B cell (primary cell): ENCODE results near the gene NPIPA3. TPM values are rescaled to one million over a fixed set of nuclear protein-coding genes. Genes with fewer than 3 reads are reported as not detected.

Experiments
- ATAC-seq: fragments of 200-7000 bp; cut with Tn5 transposase; one replicate; pipeline ENCODE4 v1.10.0; 2021; ENCODE audit warnings: low read depth, mild to moderate bottlenecking, moderate number of reproducible peaks, moderate library complexity
- CTCF ChIA-PET: fragments of 350-600 bp; sonication (Branson Sonifier 250); formaldehyde crosslinking; loops from one replicate; lab custom pipeline; 2021; ENCODE audit warnings: antibody characterized with exemption, inconsistent platforms; lab: Charles Lee
- POLR2A ChIA-PET: fragments of 350-600 bp; sonication (Branson Sonifier 250); formaldehyde crosslinking; loops from one replicate; lab custom pipeline; 2021; ENCODE audit warnings: antibody characterized with exemption; lab: Charles Lee
- DNase-seq: peaks from one replicate; pipeline ENCODE4 v3.0.0; 2013
- H2AFZ ChIP-seq: 2 replicates; pipeline ENCODE4 v1.6.1; 2012; ENCODE audit warnings: mild to moderate bottlenecking, low read depth, low read length; ENCODE audit not compliant: insufficient read depth, poor library complexity, severe bottlenecking
- H3K27ac ChIP-seq, 2 donors: 1 replicate in 1 of 2; 2 replicates in 1 of 2; pipeline ENCODE4 v1.5.1; 2012 to 2013; ENCODE audit warnings: low read length in 2 of 2, mild to moderate bottlenecking in 2 of 2, moderate library complexity in 1 of 2
- H3K27me3 ChIP-seq, 4 experiments: fragments of 200-600 bp in 1 of 4; sonication (generic) in 1 of 4; replicated peaks in 1 of 4; 1 replicate in 2 of 4; 2 replicates in 2 of 4; pipeline versions ENCODE4 v1.6.1 to v1.7.0; 2013 to 2016; ENCODE audit warnings: low read length in 3 of 4, mild to moderate bottlenecking in 2 of 4, mixed read lengths in 1 of 4, moderate library complexity in 1 of 4; ENCODE audit not compliant: insufficient read depth in 4 of 4, control insufficient read depth in 3 of 4; ENCODE audit errors: control extremely low read depth in 1 of 4
- H3K36me3 ChIP-seq, 2 experiments: replicated peaks in 1 of 2; 1 replicate in 1 of 2; 2 replicates in 1 of 2; pipeline versions ENCODE4 v1.6.1 to v1.7.1; 2013; ENCODE audit warnings: low read length in 1 of 2; ENCODE audit not compliant: insufficient read depth in 2 of 2, control insufficient read depth in 1 of 2; ENCODE audit errors: control extremely low read depth in 1 of 2, extremely low read depth in 1 of 2
- H3K4me1 ChIP-seq, 2 donors: fragments of 200-600 bp in 1 of 2; sonication (generic) in 1 of 2; 1 replicate in 1 of 2; 2 replicates in 1 of 2; pipeline versions ENCODE4 v1.5.1 to v1.6.1; 2013 to 2017; ENCODE audit warnings: low read length in 2 of 2; ENCODE audit not compliant: control insufficient read depth in 2 of 2, insufficient read depth in 2 of 2
- H3K4me2 ChIP-seq: replicated peaks from 2 replicates; pipeline ENCODE3; 2012; ENCODE audit warnings: mild to moderate bottlenecking, low read depth, low read length; ENCODE audit not compliant: poor library complexity, severe bottlenecking
- H3K4me3 ChIP-seq, 5 experiments: fragments of 200-600 bp in 1 of 5; sonication (generic) in 1 of 5; 1 replicate in 3 of 5; 2 replicates in 2 of 5; pipeline versions ENCODE4 v1.5.1 to v1.7.0; 2011 to 2016; ENCODE audit warnings: low read length in 4 of 5, mild to moderate bottlenecking in 4 of 5, low read depth in 2 of 5, control low read depth in 1 of 5, moderate library complexity in 1 of 5; ENCODE audit not compliant: insufficient read depth in 1 of 5; ENCODE audit errors: control extremely low read depth in 1 of 5, extremely low read depth in 1 of 5
- H3K79me2 ChIP-seq: fragments of 200-600 bp; sonication (generic); one replicate; pipeline ENCODE4 v1.6.0; 2016; ENCODE audit warnings: low read length; ENCODE audit not compliant: control insufficient read depth, insufficient read depth
- H3K9ac ChIP-seq: fragments of 200-600 bp; sonication (generic); 2 replicates; pipeline ENCODE4 v1.6.1; 2017; ENCODE audit warnings: mild to moderate bottlenecking, low read length, moderate library complexity
- H3K9me3 ChIP-seq, 3 donors: one replicate each; pipeline versions ENCODE4 v1.6.1 to v1.7.1; 2013; ENCODE audit warnings: low read length in 2 of 3; ENCODE audit not compliant: control insufficient read depth in 2 of 3, insufficient read depth in 1 of 3; ENCODE audit errors: control extremely low read depth in 1 of 3
- H4K20me1 ChIP-seq: 2 replicates; pipeline ENCODE4 v1.6.0; 2012; ENCODE audit warnings: mild to moderate bottlenecking, low read length; ENCODE audit not compliant: insufficient read depth, control insufficient read depth, poor library complexity, severe bottlenecking
- H3K27ac Mint-ChIP-seq: one replicate; pipeline ENCODE4 v1.8.0; 2021; ENCODE audit warnings: mixed read lengths
- H3K27me3 Mint-ChIP-seq: one replicate; pipeline ENCODE4 v1.8.0; 2021; ENCODE audit warnings: mixed read lengths
- H3K4me1 Mint-ChIP-seq: one replicate; pipeline ENCODE4 v1.8.0; 2021; ENCODE audit warnings: mixed read lengths
- H3K4me3 Mint-ChIP-seq: one replicate; pipeline ENCODE4 v1.8.0; 2021; ENCODE audit warnings: mixed read lengths
- H3K9me3 Mint-ChIP-seq: one replicate; pipeline ENCODE4 v1.8.0; 2022; ENCODE audit warnings: mixed read lengths; ENCODE audit not compliant: insufficient read depth
- EZH2 ChIP-seq: IDR thresholded peaks from 2 replicates; pipeline ENCODE4 v1.6.1; 2012; ENCODE audit warnings: borderline replicate concordance, low read depth, mild to moderate bottlenecking, moderate library complexity, low read length; ENCODE audit not compliant: insufficient read depth, poor library complexity, severe bottlenecking
- WGBS: methylation state at CpG from one replicate; pipeline ENCODE4 v1.1.5; 2013; ENCODE audit warnings: missing lambda C conversion rate; ENCODE audit not compliant: insufficient coverage; 5-methylcytosine and 5-hydroxymethylcytosine counted together
- intact Hi-C: fragments of 100-400 bp; cut with micrococcal nuclease; formaldehyde crosslinking; loops from one replicate; pipeline ENCODE4 v1.10.0; 2022
- polyA plus RNA-seq: library from polyadenylated mRNA; depleted of rRNA; stranded (reverse); fragments of >200 nt; gene quantifications from 2 replicates; pipeline ENCODE4 v1.2.3, GENCODE V29; 2012
- total RNA-seq, 2 donors: library from RNA; stranded (reverse); fragments of 120-200 nt in 1 of 2; gene quantifications; 1 replicate in 1 of 2; 2 replicates in 1 of 2; pipeline versions ENCODE4 v1.2.3 to v1.2.4, GENCODE V29; 2013 to 2022
- TF ChIP-seq, protein P1 (sequence below): fragments of 200-600 bp; IDR thresholded peaks from one replicate; pipeline ENCODE4 v1.8.0; 2022; ENCODE audit warnings: antibody characterized with exemption, mild to moderate bottlenecking

NPIPA3 gene
- total and polyA plus RNA-seq, 2 donors (not counting 1 experiment from before 2014, with no cell fraction given), result 1.4 to 3.7 TPM

DNA sequence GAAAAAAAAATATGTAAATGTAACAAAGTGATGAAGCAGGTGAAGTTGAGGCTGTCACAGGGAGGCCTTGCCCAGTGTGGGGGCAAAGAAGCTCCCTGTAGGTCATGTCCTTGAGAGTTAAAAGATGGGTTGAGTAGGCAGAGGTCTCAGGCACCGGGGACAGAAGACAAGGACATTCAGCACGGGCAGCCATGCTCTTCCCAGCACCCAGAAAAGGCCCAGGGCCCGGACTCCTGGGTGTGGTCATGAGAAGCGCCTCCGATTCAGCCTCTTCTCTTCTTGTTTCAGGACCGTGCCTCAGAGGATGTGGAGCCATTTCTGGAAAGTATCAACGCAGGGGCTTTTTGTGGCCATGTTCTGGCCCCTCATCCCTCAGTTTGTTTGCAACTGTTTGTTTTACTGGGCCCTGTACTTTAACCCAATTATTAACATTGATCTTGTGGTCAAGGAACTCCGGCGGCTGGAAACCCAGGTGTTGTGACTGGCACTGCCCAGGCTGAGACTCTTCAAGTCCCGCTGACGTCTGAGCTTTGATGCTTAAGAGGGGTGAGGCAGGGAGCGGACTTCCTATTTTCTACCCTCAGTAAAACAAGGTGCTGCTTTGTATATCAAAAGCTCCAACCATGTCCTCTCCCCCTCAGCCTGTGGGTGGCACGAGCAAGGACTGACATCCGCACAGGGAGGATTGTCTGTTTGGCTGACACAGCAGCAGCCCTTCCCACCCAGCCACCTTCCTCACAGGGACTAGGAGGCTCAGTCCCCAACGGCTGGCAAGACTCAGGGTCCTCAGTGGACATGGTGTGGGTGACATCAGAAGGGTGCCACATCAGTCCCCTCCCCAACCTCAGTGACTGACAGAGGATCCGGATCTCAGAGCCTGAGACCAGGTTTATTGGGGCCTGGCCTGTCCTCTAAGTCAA is 35.6 kb upstream of the NPIPA3 start:
- no peaks in the 10 kb centered on the region for H3K27me3 ChIP-seq
- H2AFZ ChIP-seq, result no peak overlapping the region
- H3K4me3 Mint-ChIP-seq, result no peak overlapping the region
- CTCF ChIA-PET, result no interaction called here
- POLR2A ChIA-PET, result no interaction called here
- DNase-seq (no peak), ATAC-seq (no peak)
- no peaks in the 10 kb centered on the region for H3K79me2 ChIP-seq
- no peak overlapping the region for H3K27ac Mint-ChIP-seq
- H3K9me3 Mint-ChIP-seq, result no peaks in the 10 kb centered on the region
- peaks cover 17 to 54% of the 10 kb centered on the region in 2 experiments for H3K36me3 ChIP-seq
- H3K9ac ChIP-seq, result no peak overlapping the region
- H3K9me3 ChIP-seq, result no peaks in the 10 kb centered on the region
- WGBS, result 97% methylated on average over 9 of the region's 16 CpGs
- TF ChIP-seq EZH2, result no peak
- TF ChIP-seq, protein P1, sequence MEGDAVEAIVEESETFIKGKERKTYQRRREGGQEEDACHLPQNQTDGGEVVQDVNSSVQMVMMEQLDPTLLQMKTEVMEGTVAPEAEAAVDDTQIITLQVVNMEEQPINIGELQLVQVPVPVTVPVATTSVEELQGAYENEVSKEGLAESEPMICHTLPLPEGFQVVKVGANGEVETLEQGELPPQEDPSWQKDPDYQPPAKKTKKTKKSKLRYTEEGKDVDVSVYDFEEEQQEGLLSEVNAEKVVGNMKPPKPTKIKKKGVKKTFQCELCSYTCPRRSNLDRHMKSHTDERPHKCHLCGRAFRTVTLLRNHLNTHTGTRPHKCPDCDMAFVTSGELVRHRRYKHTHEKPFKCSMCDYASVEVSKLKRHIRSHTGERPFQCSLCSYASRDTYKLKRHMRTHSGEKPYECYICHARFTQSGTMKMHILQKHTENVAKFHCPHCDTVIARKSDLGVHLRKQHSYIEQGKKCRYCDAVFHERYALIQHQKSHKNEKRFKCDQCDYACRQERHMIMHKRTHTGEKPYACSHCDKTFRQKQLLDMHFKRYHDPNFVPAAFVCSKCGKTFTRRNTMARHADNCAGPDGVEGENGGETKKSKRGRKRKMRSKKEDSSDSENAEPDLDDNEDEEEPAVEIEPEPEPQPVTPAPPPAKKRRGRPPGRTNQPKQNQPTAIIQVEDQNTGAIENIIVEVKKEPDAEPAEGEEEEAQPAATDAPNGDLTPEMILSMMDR, result no peak
- H3K4me1 ChIP-seq, result peaks cover 8% of the 10 kb centered on the region in 2 donors
- H3K4me1 Mint-ChIP-seq, result peaks cover 11% of the 10 kb centered on the region
- no peak overlapping the region for H3K4me3 ChIP-seq
- H3K27me3 Mint-ChIP-seq, result no peaks in the 10 kb centered on the region
- no peaks in the 10 kb centered on the region for H4K20me1 ChIP-seq
- no peak overlapping the region for H3K4me2 ChIP-seq
- no peak overlapping the region for H3K27ac ChIP-seq
- intact Hi-C loops, result no loop called here

DNA sequence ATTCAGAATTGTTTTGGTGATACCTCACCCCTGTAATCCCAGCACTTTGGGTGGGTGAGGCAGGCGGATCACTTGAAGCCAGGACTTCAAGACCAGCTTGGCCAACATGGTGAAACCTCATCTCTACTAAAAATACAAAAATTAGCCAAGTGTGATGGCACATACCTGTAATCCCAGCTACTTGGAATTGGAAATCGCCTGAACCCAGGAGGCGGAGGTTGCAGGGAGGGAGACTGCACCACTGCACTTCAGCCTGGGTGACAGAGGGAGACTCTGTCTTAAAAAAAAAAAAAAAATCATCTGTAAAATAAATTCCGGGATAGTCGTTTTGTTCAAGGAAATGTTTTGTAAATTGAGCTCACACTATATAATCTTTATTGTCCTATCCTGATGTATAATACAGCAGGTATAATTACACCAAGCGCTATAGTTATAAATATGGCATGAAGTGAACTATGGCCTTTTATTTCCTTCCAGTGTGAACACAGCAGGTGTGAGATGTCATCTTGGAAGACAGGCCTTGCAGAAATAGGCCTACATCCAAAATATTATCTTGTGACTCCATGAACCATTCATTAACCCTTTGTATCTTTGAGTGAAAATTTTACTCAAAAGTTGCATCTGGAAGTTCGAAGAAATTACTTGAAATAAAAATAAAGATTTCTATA is 34.5 kb upstream of the NPIPA3 start:
- peaks cover 16 to 44% of the 10 kb centered on the region in 2 experiments for H3K36me3 ChIP-seq
- no peaks in the 10 kb centered on the region for H3K79me2 ChIP-seq
- Mint-ChIP-seq H3K27me3 (no peaks in the 10 kb centered on the region), H3K27ac (no peak overlapping the region), H3K9me3 (no peaks in the 10 kb centered on the region), H3K4me3 (no peak overlapping the region), H3K4me1 (peaks cover 15% of the 10 kb centered on the region)
- ChIA-PET CTCF (no interaction called here), POLR2A (no interaction called here)
- intact Hi-C loops, result no loop called here
- H2AFZ ChIP-seq, result no peak overlapping the region
- H3K27ac ChIP-seq, result no peak overlapping the region
- no peaks in the 10 kb centered on the region for H3K9me3 ChIP-seq
- no peak overlapping the region for H3K4me3 ChIP-seq
- ATAC-seq, result no peak
- no peaks in the 10 kb centered on the region for H3K27me3 ChIP-seq
- no peak for DNase-seq
- TF ChIP-seq EZH2, result no peak
- TF ChIP-seq, protein P1, result no peak
- WGBS, result 100% methylated on average over 1 of the region's 7 CpGs
- peaks cover 12 to 15% of the 10 kb centered on the region in 2 donors for H3K4me1 ChIP-seq
- no peak overlapping the region for H3K9ac ChIP-seq
- no peak overlapping the region for H3K4me2 ChIP-seq
- no peaks in the 10 kb centered on the region for H4K20me1 ChIP-seq
